GM12875 (cell line): ENCODE measurements around the gene SLC35D1.
"Not testable (repeated sequence)": the region's sequence is repeated elsewhere in the genome, so short reads cannot be mapped to it uniquely, and the experiment has no call there.

Experiments
- H3K4me3 ChIP-seq: one replicate; pipeline ENCODE4 v1.5.1; 2011; ENCODE audit warnings: low read depth, low read length, control low read depth
- CTCF ChIP-seq: IDR thresholded peaks from 2 replicates; pipeline ENCODE4 v1.5.1; 2011; ENCODE audit warnings: low read depth, mild to moderate bottlenecking, control low read depth, inconsistent platforms, low read length, moderate library complexity, borderline replicate concordance; ENCODE audit not compliant: insufficient read depth

SLC35D1 gene

DNA sequence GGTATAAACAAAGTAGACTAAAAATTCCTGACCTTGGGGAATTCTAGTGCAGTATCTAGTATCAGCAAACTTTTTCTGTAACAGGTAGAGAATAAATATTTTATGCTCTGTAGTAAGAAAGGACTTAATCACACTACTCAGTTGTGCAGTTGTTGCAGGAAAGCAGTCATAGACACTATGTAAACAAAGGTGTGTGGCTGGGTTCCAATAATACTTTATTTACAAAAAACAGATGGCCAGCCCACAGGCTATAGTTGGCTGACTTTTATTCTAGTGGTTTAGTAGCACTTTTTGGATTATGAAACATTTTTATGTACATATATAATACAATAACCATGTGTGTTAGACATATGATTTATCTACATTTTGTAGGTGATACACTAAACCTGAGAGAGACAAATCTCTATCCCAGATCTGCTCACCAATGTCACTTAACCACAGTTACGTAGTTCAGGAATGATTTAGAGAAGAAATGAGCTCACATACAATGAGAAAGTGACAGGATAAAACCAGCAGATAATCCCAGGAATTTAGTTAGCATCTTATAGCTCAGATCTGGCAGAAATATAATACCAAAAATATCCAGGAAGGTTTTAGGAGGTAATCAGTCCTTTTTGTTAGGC, 73.1 kb downstream of the SLC35D1 start:
- no peak for TF ChIP-seq CTCF
- no peak overlapping the region for H3K4me3 ChIP-seq

- H3K4me3 ChIP-seq: not testable (repeated sequence)
Measured at GRCh38 chr1:66979621-66980020, 74.3 kb downstream of the SLC35D1 start.

DNA sequence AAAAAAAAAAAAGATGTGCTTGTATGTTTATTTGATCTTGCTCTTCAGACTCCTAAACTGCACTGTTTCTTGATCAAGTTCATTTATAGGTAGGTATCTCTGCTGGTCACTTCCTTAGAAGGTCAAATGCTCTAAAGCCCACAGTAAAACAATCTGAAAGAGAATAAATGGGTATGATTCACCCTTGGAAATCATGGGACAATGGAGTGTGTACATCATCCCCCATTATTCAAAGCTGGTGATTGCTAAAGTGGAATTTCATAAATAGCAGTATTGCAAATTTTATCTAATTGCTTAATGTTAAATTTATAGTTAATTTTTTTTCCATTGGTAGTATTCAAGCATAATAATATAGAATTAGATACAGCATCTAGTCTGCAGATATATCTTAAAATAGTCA, 75.7 kb downstream of the SLC35D1 start:
- TF ChIP-seq CTCF: no peak
- H3K4me3 ChIP-seq: no peak overlapping the region

DNA sequence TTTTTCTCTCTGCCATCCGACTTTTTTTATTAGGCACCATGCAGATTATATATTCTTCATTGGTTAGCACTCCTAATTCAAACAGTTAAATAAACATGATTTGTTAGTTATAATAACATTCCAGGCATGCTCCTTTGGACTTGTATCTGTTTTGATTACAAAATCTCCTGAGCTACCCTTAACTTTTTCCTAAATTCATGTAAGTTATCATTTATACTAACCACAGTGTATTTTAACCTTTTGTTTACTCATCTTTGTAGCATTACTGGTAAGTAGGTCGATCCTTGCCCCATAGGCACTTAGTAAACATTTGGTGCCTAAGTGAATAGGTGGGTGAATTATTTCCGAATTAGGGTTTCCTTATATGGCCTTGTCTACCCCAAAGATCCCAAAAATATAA, 85.4 kb downstream of the SLC35D1 start:
- TF ChIP-seq CTCF: no peak
- no peak overlapping the region for H3K4me3 ChIP-seq

GRCh38 chr1:66966188-66966873, 87.6 kb downstream of the SLC35D1 start:
- not testable (repeated sequence) for H3K4me3 ChIP-seq

- no peak overlapping the region for H3K4me3 ChIP-seq
- no peak for TF ChIP-seq CTCF
Measured at GRCh38 chr1:66957938-66958337, 96.0 kb downstream of the SLC35D1 start.

GRCh38 chr1:66954208-66954607, 99.7 kb downstream of the SLC35D1 start:
- no peak for TF ChIP-seq CTCF

DNA sequence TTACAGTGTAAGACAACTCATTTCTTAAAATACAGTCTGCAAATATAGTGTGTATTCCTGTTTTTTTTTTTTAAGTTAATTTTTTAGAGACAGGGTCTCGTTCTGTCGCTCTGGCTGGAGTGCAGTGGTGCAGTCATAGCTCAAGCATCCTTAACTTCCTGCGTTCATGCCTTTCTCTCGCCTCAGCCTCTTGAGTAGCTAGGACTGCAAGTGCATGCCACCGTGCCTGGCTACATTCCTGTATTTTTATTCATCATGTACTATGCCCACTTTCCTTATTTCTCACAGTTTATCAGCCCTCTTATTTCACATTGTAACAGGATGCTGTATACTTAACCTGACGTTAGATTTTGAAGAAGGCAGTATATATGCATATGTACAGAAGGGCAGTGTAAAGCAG, 102.4 kb downstream of the SLC35D1 start:
- H3K4me3 ChIP-seq: no peak overlapping the region
- TF ChIP-seq CTCF: no peak

More at GRCh38 chr1:66954208-66954607, 99.7 kb downstream of the SLC35D1 start:
- H3K4me3 ChIP-seq: no peak overlapping the region
